NT2/D1 (cell line): ENCODE measurements around the gene ADK.
"Not testable (repeated sequence)": the region's sequence is repeated elsewhere in the genome, so short reads cannot be mapped to it uniquely, and the experiment has no call there.

ENCODE experiments used
- DNase-seq: peaks from one replicate; pipeline ENCODE4 v3.0.0-alpha.2; 2011; ENCODE audit warnings: low read depth, low spot score
- H3K27me3 ChIP-seq: 2 replicates; pipeline ENCODE4 v1.6.0; 2011; ENCODE audit warnings: mild to moderate bottlenecking; ENCODE audit not compliant: insufficient read length, insufficient read depth
- H3K36me3 ChIP-seq: 2 replicates; pipeline ENCODE4 v1.6.1; 2011; ENCODE audit warnings: mild to moderate bottlenecking, low read length, mixed read lengths; ENCODE audit not compliant: insufficient read depth, insufficient read length
- H3K4me1 ChIP-seq: 2 replicates; pipeline ENCODE4 v1.5.1; 2011; ENCODE audit not compliant: insufficient read depth, insufficient read length
- H3K4me3 ChIP-seq: 2 replicates; pipeline ENCODE4 v1.5.1; 2011; ENCODE audit warnings: low read depth; ENCODE audit not compliant: insufficient read length
- H3K9ac ChIP-seq: 2 replicates; pipeline ENCODE4 v1.6.0; 2011; ENCODE audit warnings: low read depth; ENCODE audit not compliant: insufficient read length
- H3K9me3 ChIP-seq: 2 replicates; pipeline ENCODE4 v1.5.1; 2011; ENCODE audit warnings: mild to moderate bottlenecking, low read length; ENCODE audit not compliant: insufficient read depth
- SUZ12 ChIP-seq: IDR thresholded peaks from 2 replicates; pipeline ENCODE4 v1.6.1; 2011; ENCODE audit not compliant: insufficient read length, insufficient read depth; ENCODE audit errors: extremely low read depth
- YY1 ChIP-seq: IDR thresholded peaks from 2 replicates; pipeline ENCODE4 v1.6.1; 2011; ENCODE audit not compliant: insufficient read length, insufficient read depth
- ZNF274 ChIP-seq: IDR thresholded peaks from 2 replicates; pipeline ENCODE4 v1.6.1; 2011; ENCODE audit warnings: mild to moderate bottlenecking, low read depth, low read length

Gene ADK

GRCh38 chr10:74518061-74518460 lies 367.0 kb downstream of the ADK start:
- DNase-seq = no peak
- Histone ChIP-seq H3K4me3 (no peak overlapping the region), H3K9ac (no peak overlapping the region), H3K36me3 (no peaks in the 10 kb centered on the region), H3K27me3 (no peaks in the 10 kb centered on the region), H3K9me3 (no peaks in the 10 kb centered on the region), H3K4me1 (no peaks in the 10 kb centered on the region)
- TF ChIP-seq YY1 (no peak), ZNF274 (no peak), SUZ12 (no peak)

GRCh38 chr10:74521526-74521925 lies 370.5 kb downstream of the ADK start:
- Histone ChIP-seq H3K9ac (no peak overlapping the region), H3K4me1 (no peaks in the 10 kb centered on the region), H3K4me3 (no peak overlapping the region), H3K36me3 (no peaks in the 10 kb centered on the region), H3K27me3 (no peaks in the 10 kb centered on the region), H3K9me3 (no peaks in the 10 kb centered on the region)
- DNase-seq = no peak
- no peak for TF ChIP-seq YY1

GRCh38 chr10:74523199-74523598 lies 372.2 kb downstream of the ADK start:
- Histone ChIP-seq H3K36me3 (no peaks in the 10 kb centered on the region), H3K27me3 (no peaks in the 10 kb centered on the region), H3K4me3 (no peak overlapping the region), H3K4me1 (no peaks in the 10 kb centered on the region), H3K9ac (no peak overlapping the region), H3K9me3 (no peaks in the 10 kb centered on the region)
- TF ChIP-seq ZNF274 (no peak), SUZ12 (no peak), YY1 (no peak)
- DNase-seq = no peak

GRCh38 chr10:74525885-74526284 lies 374.9 kb downstream of the ADK start:
- Histone ChIP-seq H3K9ac (no peak overlapping the region), H3K9me3 (no peaks in the 10 kb centered on the region), H3K4me3 (no peak overlapping the region), H3K36me3 (no peaks in the 10 kb centered on the region), H3K4me1 (no peaks in the 10 kb centered on the region), H3K27me3 (no peaks in the 10 kb centered on the region)
- TF ChIP-seq ZNF274 (no peak), YY1 (no peak), SUZ12 (no peak)
- DNase-seq = no peak

- not testable (repeated sequence) for H3K9ac ChIP-seq, H3K36me3 ChIP-seq, H3K4me1 ChIP-seq, H3K9me3 ChIP-seq, H3K4me3 ChIP-seq, DNase-seq, H3K27me3 ChIP-seq
These were observed 376.6 kb downstream of the ADK start for GRCh38 chr10:74527611-74528010.

GRCh38 chr10:74529205-74529604 lies 378.2 kb downstream of the ADK start:
- no peaks in the 10 kb centered on the region for H3K9me3 ChIP-seq
- H3K36me3 ChIP-seq = no peaks in the 10 kb centered on the region
- no peak for TF ChIP-seq ZNF274
- no peak for TF ChIP-seq YY1
- no peak for TF ChIP-seq SUZ12
- no peak overlapping the region for H3K9ac ChIP-seq
- no peaks in the 10 kb centered on the region for H3K27me3 ChIP-seq
- no peak overlapping the region for H3K4me3 ChIP-seq
- no peaks in the 10 kb centered on the region for H3K4me1 ChIP-seq
- no peak for DNase-seq

- DNase-seq = no peak
- no peaks in the 10 kb centered on the region for H3K36me3 ChIP-seq
- no peaks in the 10 kb centered on the region for H3K27me3 ChIP-seq
- TF ChIP-seq ZNF274 (no peak), YY1 (no peak)
- H3K4me1 ChIP-seq = no peaks in the 10 kb centered on the region
- H3K9me3 ChIP-seq = no peaks in the 10 kb centered on the region
- H3K4me3 ChIP-seq = no peak overlapping the region
- no peak overlapping the region for H3K9ac ChIP-seq
These were observed 380.0 kb downstream of the ADK start for GRCh38 chr10:74530981-74531380.

- no peak for TF ChIP-seq ZNF274
- TF ChIP-seq YY1 = no peak
- TF ChIP-seq SUZ12 = no peak
- H3K9me3 ChIP-seq = no peaks in the 10 kb centered on the region
These were observed 388.3 kb downstream of the ADK start for GRCh38 chr10:74539317-74539716.

More at GRCh38 chr10:74539317-74539716, 388.3 kb downstream of the ADK start:
- Histone ChIP-seq H3K36me3 (no peaks in the 10 kb centered on the region), H3K9ac (no peak overlapping the region), H3K27me3 (no peaks in the 10 kb centered on the region), H3K4me3 (no peak overlapping the region), H3K4me1 (no peaks in the 10 kb centered on the region)
- DNase-seq = no peak
